ENCODE data around the gene CPED1. TPM values are rescaled to one million over a fixed set of nuclear protein-coding genes. Genes with fewer than 3 reads are reported as not detected.

CPED1 gene
- total RNA-seq, 1 experiment from 2014 or later, result 0.39 TPM

- no peaks in the 10 kb centered on the region for H3K9me3 ChIP-seq (ENCODE audit: control insufficient read depth, insufficient read depth, low read depth, low read length)
- H3K27me3 ChIP-seq (ENCODE audit: control insufficient read depth, insufficient read depth, low read length), result no peaks in the 10 kb centered on the region
- no TSS peak for BruUV-seq (replicated peaks)
- ChIA-PET POLR2A (no interaction called here), CTCF (no interaction called here)
- TF ChIP-seq REST (IDR thresholded peaks at IDR 0.05; ENCODE audit: insufficient read depth in 1 of 2, low read depth in 2 of 2, low read length in 1 of 2) (no peak), TCF7L2 (IDR thresholded peaks at IDR 0.05; ENCODE audit: low read depth, low read length) (no peak), CTCF (IDR thresholded peaks at IDR 0.05) (no peak), POLR2AphosphoS5 (IDR thresholded peaks at IDR 0.05; ENCODE audit: low read depth, low read length) (no peak), SIN3A (IDR thresholded peaks at IDR 0.05; ENCODE audit: borderline replicate concordance, insufficient read depth, low read depth, low read length) (no peak)
- H3K36me3 ChIP-seq (ENCODE audit: control insufficient read depth, insufficient read depth, low read length), result no peaks in the 10 kb centered on the region
- ATAC-seq (no peak), DNase-seq (ENCODE audit: low read depth, low spot score) (no peak)
- in situ Hi-C loops (cut with HindIII; ENCODE audit: low pct_unique_long_range_greater_than_20kb, low sequenced_read_pairs) (no loop called here), intact Hi-C loops (cut with micrococcal nuclease; ENCODE audit: unreplicated experiment) (no loop called here)
- H3K4me3 ChIP-seq (ENCODE audit: low read depth in 2 of 2, low read length in 2 of 2), result no peak overlapping the region
- H3K27ac ChIP-seq (ENCODE audit: low read length), result no peak overlapping the region
- no peaks in the 10 kb centered on the region for H3K4me1 ChIP-seq (ENCODE audit: control insufficient read depth, insufficient read depth, low read length)
Observed at GRCh38 chr7:121286186-121286585, 297.7 kb downstream of the CPED1 start.

- no TSS peak for BruUV-seq (replicated peaks)
- Histone ChIP-seq H3K36me3 (ENCODE audit: control insufficient read depth, insufficient read depth, low read length) (no peaks in the 10 kb centered on the region), H3K27me3 (ENCODE audit: control insufficient read depth, insufficient read depth, low read length) (no peaks in the 10 kb centered on the region), H3K4me3 (ENCODE audit: low read depth in 2 of 2, low read length in 2 of 2) (no peak overlapping the region), H3K9me3 (ENCODE audit: control insufficient read depth, insufficient read depth, low read depth, low read length) (no peaks in the 10 kb centered on the region), H3K4me1 (ENCODE audit: control insufficient read depth, insufficient read depth, low read length) (no peaks in the 10 kb centered on the region), H3K27ac (ENCODE audit: low read length) (no peak overlapping the region)
- CTCF ChIA-PET, result no interaction called here
- TF ChIP-seq POLR2AphosphoS5 (IDR thresholded peaks at IDR 0.05; ENCODE audit: low read depth, low read length), result no peak
- TF ChIP-seq CTCF (IDR thresholded peaks at IDR 0.05), result no peak
- no peak for TF ChIP-seq REST (IDR thresholded peaks at IDR 0.05; ENCODE audit: insufficient read depth in 1 of 2, low read depth in 2 of 2, low read length in 1 of 2)
- DNase-seq (ENCODE audit: low read depth, low spot score) (no peak), ATAC-seq (no peak)
- in situ Hi-C loops (cut with HindIII; ENCODE audit: low pct_unique_long_range_greater_than_20kb, low sequenced_read_pairs) (no loop called here), intact Hi-C loops (cut with micrococcal nuclease; ENCODE audit: unreplicated experiment) (no loop called here)
- POLR2A ChIA-PET, result no interaction called here
Observed at GRCh38 chr7:121286742-121287734, 298.5 kb downstream of the CPED1 start.
